H1 (cell line): ENCODE measurements around the gene TACC2. TPM values are rescaled to one million over a fixed set of nuclear protein-coding genes. Genes with fewer than 3 reads are reported as not detected.

Experiments used
- CTCF ChIA-PET: fragments of 300-600 bp; sonication (Branson Sonifier 250); formaldehyde crosslinking; loops from one replicate; lab custom pipeline; 2021; ENCODE audit not compliant: partially characterized antibody; lab: Charles Lee
- POLR2A ChIA-PET: fragments of 300-600 bp; sonication (Branson Sonifier 250); formaldehyde crosslinking; loops from one replicate; lab custom pipeline; 2021; ENCODE audit warnings: inconsistent platforms; ENCODE audit not compliant: partially characterized antibody; lab: Charles Lee
- DNase-seq, 2 experiments: peaks; one replicate each; pipeline versions ENCODE4 v3.0.0 to v3.0.0-alpha.2; 2010 to 2022; ENCODE audit warnings: low spot score in 2 of 2, low read depth in 1 of 2, mixed read lengths in 1 of 2
- FAIRE-seq: peaks from 2 replicates; lab custom pipeline; 2011; peaks lifted over from hg19 to GRCh38; lab: Jason Lieb, UNC
- H2AFZ ChIP-seq: 2 replicates; pipeline ENCODE4 v1.8.1; 2012; ENCODE audit warnings: low read length, inconsistent platforms
- H2AK5ac ChIP-seq: 2 replicates; pipeline ENCODE4 v1.6.1; 2013; ENCODE audit warnings: low read depth, low read length
- H2BK120ac ChIP-seq: replicated peaks from 2 replicates; pipeline ENCODE3; 2013; ENCODE audit warnings: low read depth, low read length, inconsistent platforms
- H2BK12ac ChIP-seq: 2 replicates; pipeline ENCODE4 v1.6.1; 2013; ENCODE audit warnings: low read depth, low read length
- H2BK15ac ChIP-seq: 2 replicates; pipeline ENCODE4 v1.6.1; 2013; ENCODE audit warnings: low read length
- H2BK20ac ChIP-seq: 2 replicates; pipeline ENCODE4 v1.6.1; 2013; ENCODE audit warnings: low read length
- H2BK5ac ChIP-seq: 2 replicates; pipeline ENCODE4 v1.6.1; 2013; ENCODE audit warnings: low read depth, low read length
- H3K14ac ChIP-seq: 2 replicates; pipeline ENCODE4 v1.6.1; 2013; ENCODE audit warnings: inconsistent platforms; ENCODE audit not compliant: insufficient read length
- H3K18ac ChIP-seq: 2 replicates; pipeline ENCODE4 v1.6.1; 2013; ENCODE audit warnings: low read length; ENCODE audit errors: extremely low read depth
- H3K23ac ChIP-seq: 2 replicates; pipeline ENCODE4 v1.6.1; 2013; ENCODE audit warnings: inconsistent platforms; ENCODE audit not compliant: insufficient read length
- H3K23me2 ChIP-seq: 2 replicates; pipeline ENCODE4 v1.6.1; 2013; ENCODE audit warnings: low read depth, low read length
- H3K27ac ChIP-seq: 2 replicates; pipeline ENCODE4 v1.6.1; 2011; ENCODE audit warnings: low read depth, low read length, inconsistent platforms
- H3K27me3 ChIP-seq, 4 experiments: replicated peaks in 1 of 4; 1 replicate in 1 of 4; 2 replicates in 3 of 4; pipeline versions ENCODE4 v1.6.1 to v1.8.1; 2011 to 2013; ENCODE audit warnings: low read length in 3 of 4, mild to moderate bottlenecking in 3 of 4, inconsistent platforms in 2 of 4, mixed read lengths in 2 of 4, moderate library complexity in 1 of 4; ENCODE audit not compliant: control insufficient read depth in 3 of 4, insufficient read depth in 3 of 4; ENCODE audit errors: extremely low read depth in 1 of 4
- H3K36me3 ChIP-seq, 4 experiments: 2 replicates each; pipeline versions ENCODE4 v1.6.1 to v1.8.1; 2011 to 2013; ENCODE audit warnings: mild to moderate bottlenecking in 4 of 4, low read length in 3 of 4, moderate library complexity in 2 of 4, control low read depth in 1 of 4, inconsistent platforms in 1 of 4; ENCODE audit not compliant: insufficient read depth in 4 of 4, control insufficient read depth in 2 of 4
- H3K4ac ChIP-seq: replicated peaks from 2 replicates; pipeline ENCODE3; 2013; ENCODE audit warnings: low read length, low read depth, mixed read lengths, inconsistent platforms; ENCODE audit not compliant: insufficient read length
- H3K4me1 ChIP-seq, 4 experiments: replicated peaks in 1 of 4; 1 replicate in 1 of 4; 2 replicates in 3 of 4; pipeline versions ENCODE4 v1.6.1 to v1.8.1; 2011 to 2013; ENCODE audit warnings: low read length in 3 of 4, inconsistent platforms in 2 of 4, mixed read lengths in 1 of 4; ENCODE audit not compliant: insufficient read depth in 4 of 4, control insufficient read depth in 3 of 4
- H3K4me2 ChIP-seq, 2 experiments: 2 replicates each; pipeline versions ENCODE4 v1.6.1 to v1.8.1; 2011 to 2013; ENCODE audit warnings: low read depth in 2 of 2, low read length in 2 of 2, control low read depth in 1 of 2, inconsistent platforms in 1 of 2, mild to moderate bottlenecking in 1 of 2; ENCODE audit not compliant: insufficient read depth in 1 of 2
- H3K4me3 ChIP-seq, 4 experiments: fragments of 200-600, 300-600 bp in 1 of 4; sonication (generic), shearing (Covaris generic), sonication (Bioruptor Twin) in 1 of 4; 2 replicates each; pipeline versions ENCODE4 v1.5.1 to v1.8.1; 2011 to 2016; ENCODE audit warnings: low read length in 4 of 4, low read depth in 3 of 4, control low read depth in 2 of 4, inconsistent platforms in 2 of 4, mild to moderate bottlenecking in 2 of 4, mixed read lengths in 1 of 4, moderate library complexity in 1 of 4; ENCODE audit not compliant: insufficient read depth in 2 of 4; ENCODE audit errors: extremely low read depth in 1 of 4
- H3K56ac ChIP-seq: replicated peaks from 2 replicates; pipeline ENCODE3; 2013; ENCODE audit warnings: low read depth, mild to moderate bottlenecking, mixed read lengths, low read length, inconsistent platforms; ENCODE audit not compliant: insufficient read length
- H3K79me1 ChIP-seq: 2 replicates; pipeline ENCODE4 v1.6.1; 2013; ENCODE audit warnings: low read depth, low read length, control low read depth
- H3K79me2 ChIP-seq, 2 experiments: 2 replicates each; pipeline versions ENCODE4 v1.6.1 to v1.8.1; 2012 to 2013; ENCODE audit warnings: low read length in 2 of 2, mild to moderate bottlenecking in 2 of 2, inconsistent platforms in 1 of 2; ENCODE audit not compliant: insufficient read depth in 2 of 2, control insufficient read depth in 1 of 2
- H3K9ac ChIP-seq, 4 experiments: replicated peaks in 1 of 4; 1 replicate in 1 of 4; 2 replicates in 3 of 4; pipeline versions ENCODE4 v1.6.1 to v1.8.1; 2011 to 2013; ENCODE audit warnings: low read depth in 3 of 4, low read length in 3 of 4, control low read depth in 2 of 4, mild to moderate bottlenecking in 2 of 4, moderate library complexity in 2 of 4, inconsistent platforms in 1 of 4; ENCODE audit errors: extremely low read depth in 1 of 4
- H3K9me3 ChIP-seq, 2 experiments: 2 replicates each; pipeline versions ENCODE4 v1.6.1 to v1.8.1; 2012 to 2013; ENCODE audit warnings: mild to moderate bottlenecking in 2 of 2, moderate library complexity in 2 of 2, control low read depth in 1 of 2, inconsistent platforms in 1 of 2, low read depth in 1 of 2, low read length in 1 of 2, mixed read lengths in 1 of 2; ENCODE audit not compliant: insufficient read depth in 2 of 2
- H4K20me1 ChIP-seq, 2 experiments: replicated peaks in 1 of 2; 2 replicates each; pipeline versions ENCODE3 to v1.8.1; 2011 to 2013; ENCODE audit warnings: inconsistent platforms in 2 of 2, low read length in 2 of 2, mild to moderate bottlenecking in 1 of 2; ENCODE audit not compliant: insufficient read depth in 2 of 2, control insufficient read depth in 1 of 2
- H4K5ac ChIP-seq: 2 replicates; pipeline ENCODE4 v1.6.1; 2013; ENCODE audit warnings: low read length, low read depth, mixed read lengths, inconsistent platforms; ENCODE audit not compliant: insufficient read length
- H4K8ac ChIP-seq: 2 replicates; pipeline ENCODE4 v1.8.0; 2013; ENCODE audit warnings: mild to moderate bottlenecking, moderate library complexity, low read length, inconsistent platforms; ENCODE audit not compliant: insufficient read depth; ENCODE audit errors: extremely low read depth
- H4K91ac ChIP-seq: replicated peaks from 2 replicates; pipeline ENCODE3; 2013; ENCODE audit warnings: low read length, mixed read lengths, inconsistent platforms; ENCODE audit not compliant: insufficient read length
- BCL11A ChIP-seq, 2 experiments: IDR thresholded peaks; one replicate each; pipeline ENCODE4 v1.6.1; 2011; ENCODE audit warnings: low read depth in 2 of 2, low read length in 2 of 2, mild to moderate bottlenecking in 2 of 2
- NANOG ChIP-seq: IDR thresholded peaks from 2 replicates; pipeline ENCODE4 v1.6.1; 2011; ENCODE audit warnings: low read length, low read depth, mild to moderate bottlenecking, inconsistent platforms; ENCODE audit not compliant: insufficient read depth, poor library complexity, severe bottlenecking
- RBBP5 ChIP-seq: IDR thresholded peaks from 2 replicates; pipeline ENCODE4 v1.7.1; 2012; ENCODE audit warnings: low read depth, mild to moderate bottlenecking, inconsistent platforms, low read length, moderate library complexity, borderline replicate concordance
- USF2 ChIP-seq: IDR thresholded peaks from 2 replicates; pipeline ENCODE4 v1.6.1; 2011; ENCODE audit warnings: low read length, improper control_type of control experiment
- WGBS, 2 experiments: shearing (Covaris generic) in 1 of 2; methylation state at CpG; one replicate each; pipeline versions ENCODE4 v1.1.6 to v1.1.7; 2013 to 2015; ENCODE audit warnings: low lambda C conversion rate in 2 of 2, mixed read lengths in 2 of 2, inconsistent platforms in 1 of 2, low coverage in 1 of 2, missing lambda C conversion rate in 1 of 2; ENCODE audit not compliant: insufficient replicate concordance in 2 of 2, insufficient coverage in 1 of 2, insufficient read length in 1 of 2; ENCODE audit errors: extremely low coverage in 1 of 2, missing lambda C conversion rate in 1 of 2; 5-methylcytosine and 5-hydroxymethylcytosine counted together
- polyA plus RNA-seq, 7 experiments: library from polyadenylated mRNA; depleted of rRNA in 3 of 7; stranded (reverse) in 5 of 7; unstranded in 2 of 7; fragments of >200 nt in 5 of 7; fragments of 200-250 nt in 2 of 7; gene quantifications; 1 replicate in 5 of 7; 2 replicates in 1 of 7; 4 replicates in 1 of 7; pipeline versions ENCODE4 v1.2.1 to v1.2.3, GENCODE V29; 2011 to 2013; ENCODE audit warnings: missing spikeins in 2 of 7, mixed read lengths in 2 of 7
- total RNA-seq: library from RNA; stranded (reverse); fragmentation: NEBNext Ultra II Directional; extraction: Animal tissue kit (Norgen Biotek cat#: 25700); gene quantifications from 2 replicates; pipeline ENCODE4 v1.2.1, GENCODE V29; 2021

TACC2 gene
- total and polyA plus RNA-seq, 2 of the 8 experiments (the other 6 are each of a cell fraction or from before 2014, with no cell fraction given) = 21.2 to 46.6 TPM

- H3K9me3 ChIP-seq = no peaks in the 10 kb centered on the region; a peak in 1 of 4 replicates
- H3K79me1 ChIP-seq = peaks cover 15% of the 10 kb centered on the region
- no peak overlapping the region for H2BK20ac ChIP-seq
- no peak overlapping the region for H2BK15ac ChIP-seq
- H3K56ac ChIP-seq = no peak overlapping the region
- 90% methylated on average over 9 of the region's 9 CpGs; no CpG with 5 or more reads in 1 of the 2 experiments for WGBS, 2 experiments
- H4K8ac ChIP-seq = no peak overlapping the region
- no peak overlapping the region for H4K91ac ChIP-seq
- H3K23ac ChIP-seq = no peak overlapping the region
- H2AFZ ChIP-seq = no peak overlapping the region
- peaks cover 0 to 23% of the 10 kb centered on the region in 2 experiments; a peak in 2 of 4 replicates for H3K79me2 ChIP-seq
- H2BK12ac ChIP-seq = no peak overlapping the region
- 0 out of 7 replicates have a peak, but pooled peaks cover 0 to 3% (median 0%) of the 10 kb centered on the region in 4 experiments for H3K4me1 ChIP-seq
- H3K4me2 ChIP-seq = no peak overlapping the region
- peak overlapping the region; percentile 35; the same call in 1 of the 2 replicates for H2BK5ac ChIP-seq
- H3K18ac ChIP-seq = no peak overlapping the region
- H3K27ac ChIP-seq = no peak overlapping the region
- no peak overlapping the region for H4K5ac ChIP-seq
- no peak overlapping the region for H2AK5ac ChIP-seq
- no peak overlapping the region for H3K4me3 ChIP-seq
- no peaks in the 10 kb centered on the region for H3K27me3 ChIP-seq
- H4K20me1 ChIP-seq = peaks cover 3 to 7% of the 10 kb centered on the region in 2 experiments
- CTCF ChIA-PET = interaction anchor here (0.9 to 2.8 kb wide), 10 partner anchors 9 to 147 kb away, joined by 3 to 12 read pairs (median 4); no protein-coding TSS in a partner anchor
- H2BK120ac ChIP-seq = no peak overlapping the region
- no peak overlapping the region for H3K14ac ChIP-seq
- H3K36me3 ChIP-seq = peaks cover 6 to 28% (median 24%) of the 10 kb centered on the region in 4 experiments; a peak in 7 of 8 replicates
- H3K4ac ChIP-seq = no peak overlapping the region
- H3K9ac ChIP-seq = no peak overlapping the region
- POLR2A ChIA-PET = interaction anchor here (1.3 kb wide), 2 partner anchors 24 to 271 kb away, joined by 3 read pairs; partner anchors contain the start of gene ATE1
- FAIRE-seq (no peak), DNase-seq (no peak)
- H3K23me2 ChIP-seq = no peaks in the 10 kb centered on the region
- TF ChIP-seq USF2 (no peak), BCL11A (IDR thresholded peaks at IDR 0.05; ENCODE audit: low read depth in 2 of 2, low read length in 2 of 2) (no peak), NANOG (no peak), RBBP5 (no peak)
Measured at GRCh38 chr10:122199070-122199469, 210.1 kb downstream of the TACC2 start.
